Body of pancreas (tissue), 4 donors: ENCODE results near the gene JPH2.

Source experiments
- CTCF ChIP-seq, 7 experiments: fragments of 450-650 bp in 4 of 7; fragments of 200-600 bp in 3 of 7; sonication (generic) in 3 of 7; IDR thresholded peaks; one replicate each; pipeline ENCODE4 v1.5.1; 2016 to 2019; ENCODE audit warnings: antibody characterized with exemption in 7 of 7
- POLR2A ChIP-seq, 3 donors: fragments of 450-650 bp; IDR thresholded peaks; one replicate each; pipeline ENCODE4 v1.6.1; 2016; ENCODE audit warnings: antibody characterized with exemption in 3 of 3, mild to moderate bottlenecking in 2 of 3

GRCh38 chr20:44154521-44155001 is 32.4 kb downstream of the JPH2 start:
- TF ChIP-seq CTCF (IDR thresholded peaks at IDR 0.05) (no peak), POLR2A (IDR thresholded peaks at IDR 0.05) (no peak)
